Measurements from ENCODE around the gene EMC6.
A peak's percentile ranks its signal among the peaks of the same experiment; 100 is the strongest.

The EMC6 gene

DNA sequence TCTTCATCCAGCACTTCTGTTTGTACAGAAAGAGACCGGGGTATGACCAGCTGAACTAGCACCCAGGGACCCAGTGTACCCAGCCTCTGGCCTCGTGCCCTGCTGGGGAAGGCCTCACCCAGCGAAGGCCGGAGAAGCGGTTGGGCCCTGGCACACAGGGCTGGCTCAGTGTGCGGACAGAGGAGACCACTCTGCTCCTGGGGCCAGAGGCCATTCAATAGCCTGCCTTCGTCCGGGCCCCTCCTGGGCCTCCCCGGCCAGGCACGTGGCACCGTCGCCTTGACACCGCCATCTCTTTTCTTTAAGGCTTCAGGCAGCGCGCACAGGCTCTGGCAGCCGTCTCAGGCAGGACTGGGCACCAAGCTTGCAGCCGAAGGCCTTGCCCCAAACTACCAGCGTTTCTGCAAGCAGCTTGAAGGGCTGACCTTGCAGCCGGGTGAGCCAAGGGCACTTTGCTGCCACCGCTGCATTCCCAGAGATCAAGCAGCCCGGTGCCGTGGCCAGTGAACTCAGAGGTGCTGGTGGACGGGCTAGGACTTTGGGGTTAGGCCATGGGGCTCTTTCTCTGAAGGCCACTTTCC lies 8.2 kb upstream of the EMC6 start:
- DNase-seq (ENCODE audit: low read depth) = no peak
- no peak overlapping the region for H3K4me3 ChIP-seq (ENCODE audit: low read length)
- TF ChIP-seq, protein P1, sequence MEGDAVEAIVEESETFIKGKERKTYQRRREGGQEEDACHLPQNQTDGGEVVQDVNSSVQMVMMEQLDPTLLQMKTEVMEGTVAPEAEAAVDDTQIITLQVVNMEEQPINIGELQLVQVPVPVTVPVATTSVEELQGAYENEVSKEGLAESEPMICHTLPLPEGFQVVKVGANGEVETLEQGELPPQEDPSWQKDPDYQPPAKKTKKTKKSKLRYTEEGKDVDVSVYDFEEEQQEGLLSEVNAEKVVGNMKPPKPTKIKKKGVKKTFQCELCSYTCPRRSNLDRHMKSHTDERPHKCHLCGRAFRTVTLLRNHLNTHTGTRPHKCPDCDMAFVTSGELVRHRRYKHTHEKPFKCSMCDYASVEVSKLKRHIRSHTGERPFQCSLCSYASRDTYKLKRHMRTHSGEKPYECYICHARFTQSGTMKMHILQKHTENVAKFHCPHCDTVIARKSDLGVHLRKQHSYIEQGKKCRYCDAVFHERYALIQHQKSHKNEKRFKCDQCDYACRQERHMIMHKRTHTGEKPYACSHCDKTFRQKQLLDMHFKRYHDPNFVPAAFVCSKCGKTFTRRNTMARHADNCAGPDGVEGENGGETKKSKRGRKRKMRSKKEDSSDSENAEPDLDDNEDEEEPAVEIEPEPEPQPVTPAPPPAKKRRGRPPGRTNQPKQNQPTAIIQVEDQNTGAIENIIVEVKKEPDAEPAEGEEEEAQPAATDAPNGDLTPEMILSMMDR (IDR thresholded peaks at IDR 0.05; ENCODE audit: insufficient read depth, low read depth, low read length, missing control alignments) = no peak

DNA sequence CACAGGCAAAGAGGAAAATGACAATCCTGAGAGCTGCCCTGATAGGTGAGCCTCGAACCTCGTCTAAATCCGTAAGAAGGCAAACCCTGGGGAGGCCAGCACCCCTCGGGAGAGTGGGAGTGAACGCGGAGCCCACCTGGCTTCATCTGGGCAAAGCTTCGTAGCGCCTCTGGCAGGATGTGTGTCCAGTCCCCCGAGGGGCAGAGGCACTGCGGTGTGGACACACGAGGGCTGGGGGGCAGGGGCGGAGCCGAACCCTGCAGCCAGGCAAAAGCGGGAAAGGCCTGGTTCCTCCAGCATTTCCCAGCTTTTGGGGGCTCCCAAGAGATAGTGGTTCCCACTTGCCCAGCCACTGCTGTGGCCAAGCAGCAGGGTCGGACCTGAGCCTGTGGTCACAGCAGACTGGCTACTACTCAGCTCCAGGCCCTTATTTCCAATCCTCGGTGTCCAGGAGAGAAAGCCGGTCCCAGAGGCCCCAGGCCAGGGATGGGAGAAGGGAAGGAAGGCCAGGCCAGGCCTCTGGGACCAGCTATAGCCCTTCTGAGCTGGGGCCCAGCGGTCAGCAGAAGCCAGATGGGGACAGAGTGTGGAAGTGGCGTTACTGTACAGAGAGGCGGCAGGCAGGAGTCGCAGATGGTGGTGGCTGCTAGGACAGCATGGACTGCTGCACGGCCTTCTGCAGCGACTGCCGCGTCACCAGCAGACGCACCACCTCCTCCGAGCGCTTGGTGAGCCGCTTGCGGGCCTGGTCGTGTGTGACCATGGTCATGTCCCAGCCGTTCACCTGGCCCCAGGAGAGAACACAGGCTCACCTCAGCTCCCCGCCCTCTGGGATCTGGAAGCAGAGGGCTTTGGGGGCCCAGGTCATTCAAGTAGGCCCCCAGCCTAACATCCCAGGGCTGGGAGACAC lies 5.3 kb upstream of the EMC6 start:
- no peak overlapping the region for H3K4me3 ChIP-seq (ENCODE audit: low read length)
- DNase-seq (ENCODE audit: low read depth) = no peak
- TF ChIP-seq, protein P1 (IDR thresholded peaks at IDR 0.05; ENCODE audit: insufficient read depth, low read depth, low read length, missing control alignments) = no peak

DNA sequence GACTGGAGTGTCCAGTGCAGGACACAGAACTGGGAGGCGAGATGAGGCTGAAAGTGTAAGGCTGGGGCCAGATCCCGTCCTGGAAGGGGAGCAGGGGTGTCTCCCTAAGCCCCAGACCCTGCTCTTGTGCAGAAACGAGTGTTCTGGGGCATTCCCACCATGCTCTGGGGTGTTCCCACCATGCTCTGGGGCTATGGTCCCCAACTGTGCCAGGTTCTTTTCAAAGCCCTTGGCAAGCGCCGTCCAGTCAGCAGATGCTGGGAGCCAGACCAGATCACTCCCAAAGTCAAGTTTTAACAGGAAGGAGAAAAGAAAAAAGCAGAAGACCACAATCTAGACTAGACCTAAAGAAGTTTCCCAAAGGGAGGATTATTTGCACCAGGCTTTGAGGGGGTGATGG lies 2.8 kb upstream of the EMC6 start:
- no peak for DNase-seq (ENCODE audit: low read depth)
- TF ChIP-seq, protein P1 (IDR thresholded peaks at IDR 0.05; ENCODE audit: insufficient read depth, low read depth, low read length, missing control alignments) = no peak
- H3K4me3 ChIP-seq (ENCODE audit: low read length) = peak overlapping the region; percentile 38

DNA sequence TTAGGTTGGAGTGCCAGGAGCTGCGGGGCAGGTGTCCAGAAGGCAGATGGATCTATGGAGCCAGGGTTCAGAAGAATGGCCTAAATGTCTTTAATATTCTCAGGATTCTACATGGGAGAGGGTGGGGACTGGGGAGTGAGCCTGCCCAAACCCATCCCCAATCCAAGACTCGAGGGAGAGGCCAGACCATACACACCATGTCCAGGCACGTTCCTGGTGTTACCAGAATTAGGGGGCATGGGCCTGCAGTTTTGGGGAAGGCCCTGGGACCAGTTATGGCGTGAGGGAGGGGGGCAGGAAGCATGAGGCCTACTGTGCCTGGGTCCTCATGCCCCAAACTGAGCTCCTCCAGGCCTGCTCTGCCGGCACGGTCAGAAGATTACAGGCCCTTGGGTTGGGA lies 2.1 kb upstream of the EMC6 start:
- TF ChIP-seq, protein P1 (IDR thresholded peaks at IDR 0.05; ENCODE audit: insufficient read depth, low read depth, low read length, missing control alignments) = no peak
- H3K4me3 ChIP-seq (ENCODE audit: low read length) = peak overlapping the region; percentile 38
- peak; percentile 60 for DNase-seq (ENCODE audit: low read depth)

DNA sequence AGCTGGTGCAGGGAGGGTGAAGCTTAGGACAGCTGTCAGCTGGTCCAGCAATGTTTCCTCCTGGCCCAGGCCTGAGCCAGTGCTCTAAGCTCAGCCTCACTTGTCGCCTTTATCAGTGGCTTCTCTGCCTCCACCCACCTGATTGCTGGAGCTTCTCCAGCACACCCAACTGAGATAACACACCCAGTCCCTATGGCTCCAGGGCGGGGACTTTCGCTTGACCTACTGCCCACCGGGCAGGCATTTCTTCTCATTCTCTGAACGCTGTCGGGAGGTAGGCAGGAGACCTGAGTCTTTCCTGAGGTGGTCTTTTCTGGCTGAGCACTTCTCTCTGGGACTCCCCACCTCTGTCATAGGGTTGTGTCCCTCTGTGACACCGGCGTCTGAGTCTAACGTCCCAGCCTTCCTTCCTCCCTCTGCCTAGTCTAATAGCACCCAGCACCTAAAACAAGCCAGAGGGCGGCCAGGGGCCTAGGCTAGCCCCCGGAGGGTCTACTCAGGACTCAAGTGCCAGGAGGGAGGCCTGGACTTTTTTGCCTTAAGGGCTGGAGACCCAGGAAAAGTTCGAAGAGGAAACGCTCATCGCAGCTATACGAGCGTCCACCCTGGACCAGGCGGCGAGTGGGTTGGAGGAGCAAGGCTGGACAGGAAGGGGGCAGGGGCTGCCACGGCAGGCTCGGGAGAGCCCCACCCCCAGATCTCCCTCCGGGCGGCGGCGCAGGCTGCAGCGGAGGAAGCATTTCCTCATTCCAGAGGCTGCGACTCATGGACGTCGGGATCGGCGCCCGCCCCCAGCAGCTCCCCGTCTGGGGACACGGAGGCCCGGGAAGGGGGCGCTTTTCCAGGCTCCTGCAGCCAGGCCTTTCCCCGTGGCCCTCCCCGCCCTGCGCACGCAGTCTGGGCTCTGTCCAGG lies 990 bp upstream of the EMC6 start:
- TF ChIP-seq, protein P1 (IDR thresholded peaks at IDR 0.05; ENCODE audit: insufficient read depth, low read depth, low read length, missing control alignments) = no peak
- peak; percentile 94 for DNase-seq (ENCODE audit: low read depth)
- H3K4me3 ChIP-seq (ENCODE audit: low read length) = peak overlapping the region; percentile 94

DNA sequence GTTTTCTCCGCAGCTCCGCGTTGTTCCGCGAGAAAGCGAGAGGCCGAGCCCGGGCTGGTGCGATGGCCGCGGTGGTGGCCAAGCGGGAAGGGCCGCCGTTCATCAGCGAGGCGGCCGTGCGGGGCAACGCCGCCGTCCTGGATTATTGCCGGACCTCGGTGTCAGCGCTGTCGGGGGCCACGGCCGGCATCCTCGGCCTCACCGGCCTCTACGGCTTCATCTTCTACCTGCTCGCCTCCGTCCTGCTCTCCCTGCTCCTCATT lies 404 bp downstream of the EMC6 start:
- DNase-seq (ENCODE audit: low read depth) = no peak
- H3K4me3 ChIP-seq (ENCODE audit: low read length) = peak overlapping the region; percentile 61
- TF ChIP-seq, protein P1 (IDR thresholded peaks at IDR 0.05; ENCODE audit: insufficient read depth, low read depth, low read length, missing control alignments) = no peak
